Stomach (tissue), 9 donors: ENCODE results near the gene HSD17B2. TPM values are rescaled to one million over a fixed set of nuclear protein-coding genes. Genes with fewer than 3 reads are reported as not detected.

Source experiments
- DNase-seq, 2 donors: peaks; one replicate each; pipeline versions ENCODE4 v3.0.0 to v3.0.0-alpha.2; 2013 to 2019
- H3K27ac ChIP-seq, 5 donors: fragments of 200-600 bp in 4 of 5; sonication (generic) in 4 of 5; one replicate each; pipeline ENCODE4 v1.5.1; 2013 to 2019; ENCODE audit warnings: mild to moderate bottlenecking in 1 of 5, moderate library complexity in 1 of 5
- H3K27me3 ChIP-seq, 3 donors: fragments of 200-600 bp; sonication (generic); one replicate each; pipeline ENCODE4 v1.5.1; 2017 to 2019; ENCODE audit warnings: mixed run types in 1 of 3
- H3K36me3 ChIP-seq, 4 donors: fragments of 200-600 bp; sonication (generic); 1 replicate in 3 of 4; 2 replicates in 1 of 4; pipeline ENCODE4 v1.5.1; 2016 to 2019
- H3K4me1 ChIP-seq, 4 donors: fragments of 200-600 bp; sonication (generic); one replicate each; pipeline ENCODE4 v1.5.1; 2016 to 2019
- H3K4me3 ChIP-seq, 4 donors: fragments of 200-600 bp; sonication (generic) in 3 of 4; one replicate each; pipeline ENCODE4 v1.5.1; 2016 to 2019; ENCODE audit warnings: mild to moderate bottlenecking in 1 of 4
- H3K9me3 ChIP-seq, 4 donors: fragments of 200-600 bp; sonication (generic); one replicate each; pipeline ENCODE4 v1.5.1; 2016 to 2019
- CTCF ChIP-seq, 7 experiments: fragments of 450-650 bp in 4 of 7; fragments of 200-600 bp in 3 of 7; sonication (generic) in 3 of 7; IDR thresholded peaks; one replicate each; pipeline ENCODE4 v1.5.1; 2016 to 2019; ENCODE audit warnings: antibody characterized with exemption in 7 of 7, control low read depth in 2 of 7, mild to moderate bottlenecking in 1 of 7
- EP300 ChIP-seq: sonication (generic); formaldehyde crosslinking; IDR thresholded peaks from one replicate; pipeline ENCODE4 v1.6.1; 2017; ENCODE audit warnings: antibody characterized with exemption
- POLR2A ChIP-seq, 4 donors: fragments of 450-650 bp; IDR thresholded peaks; one replicate each; pipeline ENCODE4 v1.6.1; 2016; ENCODE audit warnings: antibody characterized with exemption in 4 of 4, control low read depth in 2 of 4, mild to moderate bottlenecking in 1 of 4, moderate library complexity in 1 of 4
- POLR2AphosphoS5 ChIP-seq, 3 donors: sonication (generic); formaldehyde crosslinking; IDR thresholded peaks; one replicate each; pipeline ENCODE4 v1.6.1; 2016; ENCODE audit warnings: antibody characterized with exemption in 3 of 3
- WGBS, 5 donors: extraction: QIAGEN DNeasy Blood & Tissue Kit in 3 of 5; methylation state at CpG; one replicate each; pipeline versions ENCODE4 v1.1.5 to v1.1.7; 2013 to 2018; 5-methylcytosine and 5-hydroxymethylcytosine counted together
- intact Hi-C: fragments of 100-400 bp; cut with DNase I; formaldehyde crosslinking; loops from one replicate; pipeline ENCODE4 v1.15.1; 2023; ENCODE audit warnings: low total_unique reads
- polyA plus RNA-seq, 3 donors: library from polyadenylated mRNA; stranded (reverse); fragments of 200-250 nt; gene quantifications; one replicate each; pipeline ENCODE4 v1.2.3, GENCODE V29; 2013
- total RNA-seq, 5 donors: library from RNA; depleted of rRNA; stranded (reverse); fragments of >200 nt; gene quantifications; one replicate each; pipeline versions ENCODE4 v1.1.0 to v1.2.3, GENCODE V29; 2014 to 2016
- donor health status: healthy with polysubstance abuse.
- donor health status: Bipolar disorder and iron deficiency.
- donor health status: healthy.

Gene HSD17B2
- total and polyA plus RNA-seq, 8 donors: 6.6 to 25.7 (median 15.2) TPM; not detected in 1

- Histone ChIP-seq H3K4me3 (no peak overlapping the region), H3K4me1 (no peaks in the 10 kb centered on the region), H3K9me3 (no peaks in the 10 kb centered on the region), H3K27ac (no peak overlapping the region), H3K36me3 (no peaks in the 10 kb centered on the region), H3K27me3 (no peaks in the 10 kb centered on the region)
- no peak for DNase-seq
- intact Hi-C loops: no loop called here
- TF ChIP-seq CTCF (IDR thresholded peaks at IDR 0.05) (no peak), POLR2AphosphoS5 (IDR thresholded peaks at IDR 0.05) (no peak), POLR2A (IDR thresholded peaks at IDR 0.05) (no peak), EP300 (no peak)
- 45 to 77% (median 64%) methylated on average over 1 of the region's 1 CpG for WGBS, 5 donors
Observed at GRCh38 chr16:82116535-82116934, 81.5 kb downstream of the HSD17B2 start.

- WGBS, 5 donors: 92 to 98% (median 94%) methylated on average over 2 of the region's 2 CpGs
- no peaks in the 10 kb centered on the region for H3K27me3 ChIP-seq
- no peak overlapping the region for H3K4me3 ChIP-seq
- no peak for TF ChIP-seq CTCF (IDR thresholded peaks at IDR 0.05)
- intact Hi-C loops: no loop called here
- H3K36me3 ChIP-seq: no peaks in the 10 kb centered on the region
- H3K27ac ChIP-seq: no peak overlapping the region
- no peaks in the 10 kb centered on the region for H3K4me1 ChIP-seq
- no peak for DNase-seq
- H3K9me3 ChIP-seq: no peaks in the 10 kb centered on the region
Observed at GRCh38 chr16:82118749-82119148, 83.7 kb downstream of the HSD17B2 start.

- intact Hi-C loops: no loop called here
- H3K4me3 ChIP-seq: no peak overlapping the region
- no peak for DNase-seq
- TF ChIP-seq POLR2AphosphoS5 (IDR thresholded peaks at IDR 0.05): no peak
- no peak for TF ChIP-seq POLR2A (IDR thresholded peaks at IDR 0.05)
- TF ChIP-seq EP300: no peak
- TF ChIP-seq CTCF (IDR thresholded peaks at IDR 0.05): no peak
- no peaks in the 10 kb centered on the region for H3K36me3 ChIP-seq
- no peaks in the 10 kb centered on the region for H3K9me3 ChIP-seq
- 70 to 100% (median 73%) methylated on average over 4 of the region's 4 CpGs for WGBS, 5 donors
- no peak overlapping the region for H3K27ac ChIP-seq
- no peaks in the 10 kb centered on the region for H3K27me3 ChIP-seq
- H3K4me1 ChIP-seq: no peaks in the 10 kb centered on the region
Observed at GRCh38 chr16:82119405-82119804, 84.4 kb downstream of the HSD17B2 start.

- TF ChIP-seq POLR2A (IDR thresholded peaks at IDR 0.05) (no peak), POLR2AphosphoS5 (IDR thresholded peaks at IDR 0.05) (no peak), EP300 (no peak), CTCF (IDR thresholded peaks at IDR 0.05) (no peak)
- Histone ChIP-seq H3K4me3 (no peak overlapping the region), H3K9me3 (peaks cover 0 to 6% (median 1%) of the 10 kb centered on the region in 4 donors), H3K36me3 (no peaks in the 10 kb centered on the region), H3K4me1 (no peaks in the 10 kb centered on the region), H3K27me3 (no peaks in the 10 kb centered on the region), H3K27ac (no peak overlapping the region)
- 80 to 96% (median 92%) methylated on average over 3 of the region's 3 CpGs for WGBS, 5 donors
- intact Hi-C loops: no loop called here
- no peak for DNase-seq
Observed at GRCh38 chr16:82124651-82125050, 89.6 kb downstream of the HSD17B2 start.
